Activated T-cell treated with anti-CD3 and anti-CD28 coated beads, Interleukin-2, amount 50 U/mL, for 24 hours (primary cell): ENCODE data around the gene RACGAP1.

Experiments
- DNase-seq: peaks from one replicate; pipeline ENCODE4 v3.0.0-alpha.2; 2020
- H3K27ac Mint-ChIP-seq: 2 replicates; pipeline ENCODE4 v1.8.0; 2020; ENCODE audit warnings: mild to moderate bottlenecking, mixed read lengths
- H3K27me3 Mint-ChIP-seq: 2 replicates; pipeline ENCODE4 v1.8.0; 2020; ENCODE audit warnings: mixed read lengths
- H3K36me3 Mint-ChIP-seq: 2 replicates; pipeline ENCODE4 v1.8.0; 2020; ENCODE audit warnings: low read depth, mixed read lengths
- H3K4me1 Mint-ChIP-seq: 2 replicates; pipeline ENCODE4 v1.8.0; 2020; ENCODE audit warnings: low read depth, mixed read lengths
- H3K4me3 Mint-ChIP-seq: 2 replicates; pipeline ENCODE4 v1.8.0; 2020; ENCODE audit warnings: mild to moderate bottlenecking, moderate library complexity, mixed read lengths
- H3K9me3 Mint-ChIP-seq: 2 replicates; pipeline ENCODE4 v1.8.0; 2020; ENCODE audit warnings: mixed read lengths

Gene RACGAP1

GRCh38 chr12:50024805-50025186 lies 498 bp downstream of the RACGAP1 start:
- DNase-seq = no peak
- peaks cover 24% of the 10 kb centered on the region for H3K4me1 Mint-ChIP-seq
- no peaks in the 10 kb centered on the region for H3K27me3 Mint-ChIP-seq
- peak overlapping the region; percentile 98 for H3K27ac Mint-ChIP-seq
- H3K36me3 Mint-ChIP-seq = peaks cover 30% of the 10 kb centered on the region
- peak overlapping the region; percentile 98 for H3K4me3 Mint-ChIP-seq
- H3K9me3 Mint-ChIP-seq = peaks cover 2% of the 10 kb centered on the region

- Mint-ChIP-seq H3K27ac (peak overlapping the region; percentile 98), H3K9me3 (peaks cover 2% of the 10 kb centered on the region), H3K4me3 (peak overlapping the region; percentile 98), H3K4me1 (peaks cover 24% of the 10 kb centered on the region), H3K36me3 (peaks cover 30% of the 10 kb centered on the region), H3K27me3 (no peaks in the 10 kb centered on the region)
- no peak for DNase-seq
Measured at GRCh38 chr12:50024227-50024626, 1.1 kb downstream of the RACGAP1 start.

DNA sequence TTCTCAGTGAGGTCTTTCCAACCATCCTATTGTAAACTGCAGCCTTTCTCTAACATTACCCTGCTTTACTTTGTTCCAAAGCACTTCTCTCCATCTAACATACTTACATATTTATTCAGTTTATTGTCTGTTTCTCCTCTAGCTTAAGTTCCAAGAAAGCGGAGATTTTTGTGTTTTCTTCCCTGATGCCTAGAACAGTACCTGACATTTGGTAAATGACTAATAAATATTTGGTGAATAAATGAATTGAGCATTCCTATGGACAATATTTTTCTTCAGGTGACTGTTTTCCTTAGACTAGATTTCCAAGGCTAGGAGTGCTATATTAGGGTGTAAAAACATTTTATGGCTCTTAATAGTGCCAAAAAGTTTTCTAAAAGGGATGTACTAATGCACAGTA lies 2.4 kb downstream of the RACGAP1 start:
- Mint-ChIP-seq H3K27ac (no peak overlapping the region), H3K4me1 (peaks cover 24% of the 10 kb centered on the region), H3K36me3 (peaks cover 30% of the 10 kb centered on the region), H3K4me3 (peak overlapping the region; percentile 98), H3K9me3 (peaks cover 2% of the 10 kb centered on the region), H3K27me3 (no peaks in the 10 kb centered on the region)
- no peak for DNase-seq

DNA sequence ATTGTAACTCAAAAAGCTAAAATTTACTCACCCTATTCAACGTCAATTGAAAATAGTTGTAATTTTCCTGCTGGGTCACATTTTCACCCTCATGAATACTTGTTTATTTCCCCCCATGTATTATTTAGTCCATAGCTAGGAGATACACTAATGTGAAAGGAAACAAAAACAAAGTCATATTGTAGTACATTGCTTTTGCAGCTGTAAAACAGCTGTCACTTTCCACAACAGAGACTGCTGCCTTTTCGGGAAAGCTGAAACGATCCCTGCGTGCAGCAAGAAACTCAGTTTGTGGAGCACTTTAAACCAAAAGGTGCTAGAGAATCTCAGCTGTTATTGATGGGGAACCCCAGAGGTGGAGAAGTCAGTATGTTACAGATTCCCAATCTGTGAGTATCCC lies 4.3 kb downstream of the RACGAP1 start:
- no peak overlapping the region for H3K27ac Mint-ChIP-seq
- DNase-seq = no peak
- H3K9me3 Mint-ChIP-seq = peaks cover 2% of the 10 kb centered on the region
- peaks cover 22% of the 10 kb centered on the region for H3K4me1 Mint-ChIP-seq
- no peaks in the 10 kb centered on the region for H3K27me3 Mint-ChIP-seq
- no peak overlapping the region for H3K4me3 Mint-ChIP-seq
- H3K36me3 Mint-ChIP-seq = peaks cover 42% of the 10 kb centered on the region

DNA sequence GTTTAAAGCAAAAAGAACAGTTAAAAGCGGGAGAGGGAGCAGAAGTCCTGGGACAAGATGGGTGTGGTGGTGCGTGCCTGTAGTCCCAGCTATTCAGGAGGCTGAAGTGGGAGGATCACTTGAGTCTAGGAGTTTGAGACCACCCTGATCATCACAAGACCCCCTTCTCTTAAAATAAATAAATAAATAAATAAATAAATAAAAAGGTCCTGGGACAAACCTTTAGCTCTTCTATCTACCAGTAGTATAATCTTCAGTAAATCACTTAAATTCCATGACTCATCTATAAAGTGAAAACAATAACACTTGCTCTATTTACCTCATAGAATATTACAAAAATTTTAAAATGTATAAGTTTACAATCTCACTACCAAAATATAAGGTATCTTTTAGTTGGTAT lies 5.8 kb downstream of the RACGAP1 start:
- H3K4me1 Mint-ChIP-seq = peaks cover 16% of the 10 kb centered on the region
- no peaks in the 10 kb centered on the region for H3K27me3 Mint-ChIP-seq
- no peak for DNase-seq
- no peaks in the 10 kb centered on the region for H3K9me3 Mint-ChIP-seq
- H3K4me3 Mint-ChIP-seq = no peak overlapping the region
- H3K36me3 Mint-ChIP-seq = peaks cover 44% of the 10 kb centered on the region
- no peak overlapping the region for H3K27ac Mint-ChIP-seq

DNA sequence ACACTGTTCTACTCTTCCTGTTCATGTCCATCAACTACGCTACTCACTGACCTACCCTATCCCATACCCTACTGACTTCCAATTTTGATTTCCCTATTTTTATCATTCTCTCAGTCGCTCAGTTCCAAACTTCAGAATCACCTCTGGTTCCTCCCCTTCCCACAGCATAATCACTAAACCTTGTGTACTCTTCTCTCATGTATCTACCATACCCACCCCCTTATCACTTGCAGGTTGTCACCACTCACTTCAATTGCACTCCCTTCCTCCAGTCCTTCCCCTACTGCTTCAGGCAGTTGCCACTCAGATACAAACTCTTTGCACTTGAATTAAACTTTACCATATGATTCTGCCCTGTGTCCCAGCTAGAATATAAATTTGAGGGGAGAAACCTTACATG lies 6.3 kb downstream of the RACGAP1 start:
- DNase-seq = no peak
- Mint-ChIP-seq H3K27ac (no peak overlapping the region), H3K4me3 (no peak overlapping the region), H3K4me1 (peaks cover 15% of the 10 kb centered on the region), H3K9me3 (no peaks in the 10 kb centered on the region), H3K27me3 (no peaks in the 10 kb centered on the region), H3K36me3 (peaks cover 44% of the 10 kb centered on the region)

GRCh38 chr12:50018154-50018553 lies 7.1 kb downstream of the RACGAP1 start:
- no peak overlapping the region for H3K4me3 Mint-ChIP-seq
- H3K27me3 Mint-ChIP-seq = no peaks in the 10 kb centered on the region
- H3K9me3 Mint-ChIP-seq = no peaks in the 10 kb centered on the region
- H3K4me1 Mint-ChIP-seq = peaks cover 15% of the 10 kb centered on the region
- H3K36me3 Mint-ChIP-seq = peaks cover 48% of the 10 kb centered on the region
- H3K27ac Mint-ChIP-seq = no peak overlapping the region
- no peak for DNase-seq

GRCh38 chr12:50017641-50018040 lies 7.7 kb downstream of the RACGAP1 start:
- H3K9me3 Mint-ChIP-seq = no peaks in the 10 kb centered on the region
- no peak for DNase-seq
- H3K36me3 Mint-ChIP-seq = peaks cover 44% of the 10 kb centered on the region
- no peak overlapping the region for H3K27ac Mint-ChIP-seq
- H3K4me3 Mint-ChIP-seq = no peak overlapping the region
- peaks cover 13% of the 10 kb centered on the region for H3K4me1 Mint-ChIP-seq
- no peaks in the 10 kb centered on the region for H3K27me3 Mint-ChIP-seq

DNA sequence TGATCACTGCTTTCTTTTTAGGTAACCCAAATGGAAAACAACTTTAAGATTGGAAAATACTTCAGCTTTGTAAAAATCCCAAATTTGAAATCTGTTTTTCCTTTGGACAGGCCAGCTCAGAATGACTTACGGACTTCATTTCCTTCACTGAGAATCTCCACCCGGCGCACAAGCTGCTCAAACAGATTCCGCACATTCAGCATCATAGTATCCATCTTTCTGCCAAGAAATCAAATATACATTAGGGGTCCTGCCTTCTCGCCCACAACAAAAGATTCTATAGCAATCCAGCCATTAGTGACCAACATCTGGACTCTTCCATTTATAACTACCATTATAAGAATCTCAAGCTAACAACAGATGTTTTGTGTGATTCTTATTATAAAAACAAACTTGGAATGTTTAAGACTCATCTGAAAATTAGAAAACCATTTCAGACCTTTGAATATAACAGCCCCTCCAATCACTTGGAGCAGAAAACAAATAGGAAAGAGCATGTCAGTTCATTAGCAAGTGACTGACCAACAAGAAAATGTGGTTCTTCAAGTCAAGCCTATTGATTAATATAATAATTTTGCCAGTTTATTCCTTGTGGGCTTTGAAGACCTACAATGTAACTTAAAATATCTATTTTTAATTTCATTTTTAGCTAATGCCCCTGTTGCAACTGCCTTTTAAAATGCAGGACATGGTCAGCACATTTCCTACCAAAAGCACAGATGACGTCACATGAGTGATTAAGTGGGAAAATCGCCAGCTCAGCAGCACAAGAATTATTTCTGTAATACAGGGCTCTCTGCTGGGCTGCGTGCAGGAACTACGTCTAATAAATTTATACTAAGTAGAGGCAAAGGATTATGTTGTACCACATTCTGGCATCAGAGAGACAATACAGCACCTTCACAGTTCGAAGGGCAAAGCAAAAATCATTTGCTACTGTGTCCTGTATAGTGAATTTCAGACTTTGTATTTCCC lies 8.5 kb downstream of the RACGAP1 start:
- no peak overlapping the region for H3K27ac Mint-ChIP-seq
- no peak for DNase-seq
- H3K9me3 Mint-ChIP-seq = no peaks in the 10 kb centered on the region
- H3K27me3 Mint-ChIP-seq = no peaks in the 10 kb centered on the region
- no peak overlapping the region for H3K4me3 Mint-ChIP-seq
- peaks cover 12% of the 10 kb centered on the region for H3K4me1 Mint-ChIP-seq
- peaks cover 42% of the 10 kb centered on the region for H3K36me3 Mint-ChIP-seq

DNA sequence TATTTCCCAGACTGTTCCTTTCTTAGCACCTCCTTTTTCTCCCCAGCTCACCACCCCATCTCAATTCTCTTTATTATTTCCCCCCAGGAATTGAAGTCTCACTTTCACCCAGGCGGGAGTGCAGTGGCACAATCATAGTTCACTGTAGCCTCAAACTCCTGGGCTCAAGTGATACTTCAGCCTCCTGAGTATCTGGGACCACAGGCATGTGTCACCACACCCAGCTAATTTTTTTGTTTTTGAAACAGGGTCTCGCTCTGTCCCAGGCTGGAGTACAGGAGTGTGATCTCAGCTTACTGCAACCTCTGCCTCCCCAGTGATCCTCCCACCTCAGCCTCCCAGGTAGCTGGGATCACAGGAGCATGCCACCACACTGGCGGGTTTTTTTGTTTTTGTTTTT lies 11.0 kb downstream of the RACGAP1 start:
- no peak for DNase-seq
- Mint-ChIP-seq H3K36me3 (peaks cover 52% of the 10 kb centered on the region), H3K27me3 (no peaks in the 10 kb centered on the region), H3K9me3 (no peaks in the 10 kb centered on the region), H3K4me1 (peaks cover 6% of the 10 kb centered on the region), H3K4me3 (no peak overlapping the region), H3K27ac (no peak overlapping the region)

GRCh38 chr12:50013361-50014147 lies 11.7 kb downstream of the RACGAP1 start:
- no peaks in the 10 kb centered on the region for H3K27me3 Mint-ChIP-seq
- no peak for DNase-seq
- no peak overlapping the region for H3K4me3 Mint-ChIP-seq
- peaks cover 57% of the 10 kb centered on the region for H3K36me3 Mint-ChIP-seq
- no peak overlapping the region for H3K27ac Mint-ChIP-seq
- H3K4me1 Mint-ChIP-seq = peaks cover 6% of the 10 kb centered on the region
- no peaks in the 10 kb centered on the region for H3K9me3 Mint-ChIP-seq

GRCh38 chr12:50006754-50007442 lies 18.4 kb downstream of the RACGAP1 start:
- H3K9me3 Mint-ChIP-seq = no peaks in the 10 kb centered on the region
- H3K27me3 Mint-ChIP-seq = no peaks in the 10 kb centered on the region
- no peak overlapping the region for H3K4me3 Mint-ChIP-seq
- H3K4me1 Mint-ChIP-seq = peaks cover 10% of the 10 kb centered on the region
- H3K36me3 Mint-ChIP-seq = peaks cover 77% of the 10 kb centered on the region
- H3K27ac Mint-ChIP-seq = no peak overlapping the region
- no peak for DNase-seq

DNA sequence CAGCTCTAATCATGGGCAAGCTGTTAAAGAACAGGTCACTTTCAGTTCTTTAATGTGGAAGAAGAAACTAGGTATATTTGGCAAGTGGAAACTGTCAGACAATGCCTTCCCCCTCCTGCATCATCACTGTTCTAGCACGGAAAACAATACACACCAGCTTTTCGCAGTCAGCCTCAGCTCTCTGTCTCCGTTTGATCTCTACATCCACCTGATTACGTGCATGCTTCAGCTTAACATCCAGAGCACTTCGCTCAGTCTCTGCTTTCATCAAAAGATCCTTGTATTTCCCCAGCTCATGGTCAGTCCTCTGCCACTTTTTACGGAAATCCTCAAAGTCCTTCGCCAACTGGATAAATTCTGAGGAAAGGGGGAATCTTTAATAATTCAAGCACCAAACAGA lies 19.0 kb downstream of the RACGAP1 start:
- peak overlapping the region; percentile 26 for H3K27ac Mint-ChIP-seq
- H3K4me3 Mint-ChIP-seq = no peak overlapping the region
- H3K9me3 Mint-ChIP-seq = no peaks in the 10 kb centered on the region
- peaks cover 10% of the 10 kb centered on the region for H3K4me1 Mint-ChIP-seq
- no peak for DNase-seq
- peaks cover 82% of the 10 kb centered on the region for H3K36me3 Mint-ChIP-seq
- H3K27me3 Mint-ChIP-seq = no peaks in the 10 kb centered on the region

DNA sequence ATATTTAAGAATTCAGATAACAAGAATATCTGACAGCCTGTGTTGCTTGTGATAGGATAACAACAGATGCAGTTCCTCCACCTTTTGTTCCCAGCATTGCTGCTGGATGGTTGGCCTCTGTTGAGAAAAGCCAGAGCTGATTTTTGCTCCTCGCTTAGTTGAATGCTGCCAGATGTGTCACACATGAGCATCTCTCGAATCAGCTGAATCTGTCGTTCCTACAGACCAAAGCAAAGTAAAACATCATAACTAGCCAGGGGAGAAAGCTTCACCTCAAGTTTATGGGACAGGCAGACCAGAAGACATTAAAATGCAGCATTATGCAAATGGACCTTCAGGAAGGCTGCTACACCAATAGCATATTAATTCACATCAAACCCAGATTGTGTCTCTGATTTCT lies 20.1 kb downstream of the RACGAP1 start:
- no peaks in the 10 kb centered on the region for H3K27me3 Mint-ChIP-seq
- peaks cover 10% of the 10 kb centered on the region for H3K4me1 Mint-ChIP-seq
- H3K36me3 Mint-ChIP-seq = peaks cover 86% of the 10 kb centered on the region
- no peak overlapping the region for H3K27ac Mint-ChIP-seq
- no peak for DNase-seq
- no peaks in the 10 kb centered on the region for H3K9me3 Mint-ChIP-seq
- H3K4me3 Mint-ChIP-seq = no peak overlapping the region
